ENCODE data around the gene MCF2L.

The MCF2L gene

GRCh38 chr13:112943309-112944125 lies 25.5 kb upstream of the MCF2L start:
- DNase-seq, result peak; percentile 75

GRCh38 chr13:112947796-112948195 lies 21.2 kb upstream of the MCF2L start:
- no peak for DNase-seq

- no peak for DNase-seq
Observed at GRCh38 chr13:112951674-112952371, 17.2 kb upstream of the MCF2L start.

- no peak for DNase-seq
Observed at GRCh38 chr13:112952759-112953551, 16.1 kb upstream of the MCF2L start.

GRCh38 chr13:112953591-112954487 lies 15.2 kb upstream of the MCF2L start:
- DNase-seq, result no peak

- DNase-seq, result no peak
Observed at GRCh38 chr13:112954488-112955270, 14.3 kb upstream of the MCF2L start.

- DNase-seq, result no peak
Observed at GRCh38 chr13:112955271-112955937, 13.6 kb upstream of the MCF2L start.

- no peak for DNase-seq
Observed at GRCh38 chr13:112955956-112956355, 13.1 kb upstream of the MCF2L start.

- DNase-seq, result no peak
Observed at GRCh38 chr13:112956571-112957294, 12.3 kb upstream of the MCF2L start.

- no peak for DNase-seq
Observed at GRCh38 chr13:112957295-112957677, 11.7 kb upstream of the MCF2L start.

- DNase-seq, result no peak
Observed at GRCh38 chr13:112958127-112958989, 10.7 kb upstream of the MCF2L start.

- DNase-seq, result no peak
Observed at GRCh38 chr13:112959206-112959605, 9.8 kb upstream of the MCF2L start.

GRCh38 chr13:112959701-112960542 lies 9.1 kb upstream of the MCF2L start:
- DNase-seq, result no peak

GRCh38 chr13:112960706-112961105 lies 8.3 kb upstream of the MCF2L start:
- DNase-seq, result no peak

- DNase-seq, result no peak
Observed at GRCh38 chr13:112961457-112962369, 7.3 kb upstream of the MCF2L start.

- no peak for DNase-seq
Observed at GRCh38 chr13:112962396-112962795, 6.6 kb upstream of the MCF2L start.

- DNase-seq, result no peak
Observed at GRCh38 chr13:112962911-112963625, 5.9 kb upstream of the MCF2L start.

Data from activated CD8-positive, alpha-beta memory T cell treated with anti-CD3 and anti-CD28 coated beads for 24 hours (primary cell).